ENCODE measurements around the gene GOLGA6D. TPM values are rescaled to one million over a fixed set of nuclear protein-coding genes. Genes with fewer than 3 reads are reported as not detected.
"Not testable (repeated sequence)": the region's sequence is repeated elsewhere in the genome, so short reads cannot be mapped to it uniquely, and the experiment has no call there.

Gene GOLGA6D
- total and polyA plus RNA-seq, 2 donors (not counting 1 experiment from before 2014, with no cell fraction given): not detected

DNA sequence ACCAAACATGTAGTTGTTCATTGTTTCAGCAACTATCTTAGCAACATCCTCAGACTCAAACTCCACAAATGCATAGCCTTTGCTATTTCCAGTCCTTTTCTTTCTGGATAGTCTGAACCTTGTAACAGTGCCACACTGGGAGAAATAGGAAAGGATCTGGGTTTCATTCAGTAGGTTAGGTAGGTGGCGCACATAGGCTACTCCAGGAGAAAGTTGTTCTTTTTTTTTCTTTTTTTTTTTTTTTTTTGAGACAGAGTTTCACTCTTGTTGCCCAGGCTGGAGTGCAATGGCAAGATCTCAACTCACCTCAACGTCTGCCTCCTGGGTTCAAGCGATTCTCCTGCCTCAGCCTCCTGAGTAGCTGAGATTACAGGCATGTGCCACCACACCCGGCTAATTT lies 30.4 kb upstream of the GOLGA6D start:
- 95% methylated on average over 2 of the region's 4 CpGs for WGBS (ENCODE audit: insufficient coverage)
- H3K4me1 ChIP-seq (ENCODE audit: control insufficient read depth in 2 of 2, insufficient read depth in 2 of 2, low read length in 2 of 2); H3K9me3 ChIP-seq (ENCODE audit: control extremely low read depth in 1 of 3, control insufficient read depth in 2 of 3, insufficient read depth in 1 of 3, low read length in 2 of 3); H3K36me3 ChIP-seq (replicated peaks in 1 of 2; ENCODE audit: control extremely low read depth in 1 of 2, control insufficient read depth in 1 of 2, extremely low read depth in 1 of 2, insufficient read depth in 2 of 2, low read length in 1 of 2); H3K9ac ChIP-seq (ENCODE audit: low read length); H4K20me1 ChIP-seq (ENCODE audit: control insufficient read depth, insufficient read depth, low read length, poor library complexity, severe bottlenecking); H3K27me3 ChIP-seq (replicated peaks in 1 of 4; ENCODE audit: control extremely low read depth in 1 of 4, control insufficient read depth in 3 of 4, insufficient read depth in 4 of 4, low read length in 3 of 4); H3K4me2 ChIP-seq (replicated peaks; ENCODE audit: low read depth, low read length, poor library complexity, severe bottlenecking); intact Hi-C loops (cut with micrococcal nuclease); H3K79me2 ChIP-seq (ENCODE audit: control insufficient read depth, insufficient read depth, low read length); H3K9me3 Mint-ChIP-seq (ENCODE audit: insufficient read depth); H3K4me3 ChIP-seq (ENCODE audit: control extremely low read depth in 1 of 5, extremely low read depth in 1 of 5, insufficient read depth in 1 of 5, low read depth in 2 of 5, low read length in 4 of 5); H3K27ac ChIP-seq (ENCODE audit: low read length in 2 of 2); H3K27ac Mint-ChIP-seq; POLR2A ChIA-PET; ATAC-seq (ENCODE audit: low read depth); H3K4me1 Mint-ChIP-seq; DNase-seq; CTCF ChIA-PET; H2AFZ ChIP-seq (ENCODE audit: insufficient read depth, low read depth, low read length, poor library complexity, severe bottlenecking); H3K4me3 Mint-ChIP-seq: not testable (repeated sequence)
- H3K27me3 Mint-ChIP-seq: peaks cover 18% of the 10 kb centered on the region

DNA sequence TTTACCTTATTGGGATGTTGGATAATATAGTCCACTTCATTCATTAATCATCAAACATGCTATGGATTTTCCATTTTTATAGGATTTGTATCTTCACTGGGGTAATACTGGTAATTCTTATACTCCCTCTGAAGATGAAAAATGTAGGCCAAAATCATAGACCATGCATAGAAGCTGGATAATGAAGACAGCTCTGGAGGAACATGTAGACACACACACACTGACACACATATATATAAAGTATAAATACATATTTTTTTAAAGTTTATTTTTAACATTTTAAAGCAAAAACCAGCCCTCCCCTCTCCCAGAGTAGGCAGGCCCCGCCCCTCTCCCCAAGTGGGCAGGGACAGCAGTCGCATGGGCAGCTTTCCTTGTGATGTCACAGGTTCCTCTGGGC lies 24.6 kb upstream of the GOLGA6D start, which contains the start of gene GOLGA6C:
Gene GOLGA6C, plus strand, starts transcription at position 301 of the 400 bp plus-strand sequence. CDS start 265 bp downstream, outside the sequence.
- H3K4me3 Mint-ChIP-seq: not testable (repeated sequence)

DNA sequence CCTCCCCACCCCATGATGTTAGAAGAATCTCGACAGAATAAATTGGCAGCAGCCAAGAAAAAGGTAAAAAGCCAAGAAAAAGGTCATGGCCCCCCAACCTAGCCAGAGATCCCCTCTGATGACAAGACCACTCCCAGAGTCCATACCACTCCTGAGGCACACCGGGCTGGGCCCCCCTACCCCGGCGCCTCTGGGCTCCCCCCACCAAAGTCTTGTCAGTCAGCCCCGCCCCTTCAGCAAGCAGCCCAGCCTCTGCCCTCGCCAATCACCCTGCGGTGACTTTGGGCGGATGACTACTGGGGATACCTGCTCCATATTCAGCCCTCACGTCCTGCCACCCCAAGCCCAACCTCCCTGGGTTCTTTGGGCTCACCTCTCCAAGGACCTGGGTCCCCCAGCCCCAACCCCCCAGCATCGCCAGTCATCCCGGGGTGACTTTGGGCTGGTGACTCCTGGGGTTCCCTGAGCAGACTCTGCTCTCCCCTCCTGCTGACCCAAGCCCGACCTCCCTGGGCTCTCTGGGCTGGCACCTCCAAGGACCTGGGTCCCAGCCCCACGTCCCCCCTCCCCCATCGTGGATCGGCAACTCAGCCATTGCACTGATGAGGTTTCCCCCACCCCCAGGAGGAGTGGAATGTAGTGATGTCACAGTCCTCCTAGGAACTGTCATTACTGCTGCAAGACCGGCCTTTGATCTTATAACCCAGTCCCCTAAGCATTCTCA lies 23.9 kb upstream of the GOLGA6D start:
- H3K9me3 ChIP-seq (ENCODE audit: control extremely low read depth in 1 of 3, control insufficient read depth in 2 of 3, insufficient read depth in 1 of 3, low read length in 2 of 3); H3K27me3 Mint-ChIP-seq; H3K27me3 ChIP-seq (replicated peaks in 1 of 4; ENCODE audit: control extremely low read depth in 1 of 4, control insufficient read depth in 3 of 4, insufficient read depth in 4 of 4, low read length in 3 of 4); H3K9me3 Mint-ChIP-seq (ENCODE audit: insufficient read depth); CTCF ChIA-PET; H4K20me1 ChIP-seq (ENCODE audit: control insufficient read depth, insufficient read depth, low read length, poor library complexity, severe bottlenecking); H2AFZ ChIP-seq (ENCODE audit: insufficient read depth, low read depth, low read length, poor library complexity, severe bottlenecking); H3K36me3 ChIP-seq (replicated peaks in 1 of 2; ENCODE audit: control extremely low read depth in 1 of 2, control insufficient read depth in 1 of 2, extremely low read depth in 1 of 2, insufficient read depth in 2 of 2, low read length in 1 of 2); intact Hi-C loops (cut with micrococcal nuclease); H3K4me2 ChIP-seq (replicated peaks; ENCODE audit: low read depth, low read length, poor library complexity, severe bottlenecking); H3K27ac ChIP-seq (ENCODE audit: low read length in 2 of 2); H3K9ac ChIP-seq (ENCODE audit: low read length); DNase-seq; H3K4me3 ChIP-seq (ENCODE audit: control extremely low read depth in 1 of 5, extremely low read depth in 1 of 5, insufficient read depth in 1 of 5, low read depth in 2 of 5, low read length in 4 of 5); H3K27ac Mint-ChIP-seq; H3K4me3 Mint-ChIP-seq; ATAC-seq (ENCODE audit: low read depth); H3K4me1 ChIP-seq (ENCODE audit: control insufficient read depth in 2 of 2, insufficient read depth in 2 of 2, low read length in 2 of 2); H3K4me1 Mint-ChIP-seq; H3K79me2 ChIP-seq (ENCODE audit: control insufficient read depth, insufficient read depth, low read length); POLR2A ChIA-PET: not testable (repeated sequence)
- WGBS (ENCODE audit: insufficient coverage): no CpG with 5 or more reads among the region's 16 CpGs

More for the DNA sequence above, 24.6 kb upstream of the GOLGA6D start, which contains the start of gene GOLGA6C:
- H3K9me3 Mint-ChIP-seq (ENCODE audit: insufficient read depth); CTCF ChIA-PET; ATAC-seq (ENCODE audit: low read depth); H3K9me3 ChIP-seq (ENCODE audit: control extremely low read depth in 1 of 3, control insufficient read depth in 2 of 3, insufficient read depth in 1 of 3, low read length in 2 of 3); H4K20me1 ChIP-seq (ENCODE audit: control insufficient read depth, insufficient read depth, low read length, poor library complexity, severe bottlenecking); H3K36me3 ChIP-seq (replicated peaks in 1 of 2; ENCODE audit: control extremely low read depth in 1 of 2, control insufficient read depth in 1 of 2, extremely low read depth in 1 of 2, insufficient read depth in 2 of 2, low read length in 1 of 2); H3K27me3 Mint-ChIP-seq; POLR2A ChIA-PET; H3K4me3 ChIP-seq (ENCODE audit: control extremely low read depth in 1 of 5, extremely low read depth in 1 of 5, insufficient read depth in 1 of 5, low read depth in 2 of 5, low read length in 4 of 5); H3K4me1 Mint-ChIP-seq; H2AFZ ChIP-seq (ENCODE audit: insufficient read depth, low read depth, low read length, poor library complexity, severe bottlenecking); DNase-seq; H3K27me3 ChIP-seq (replicated peaks in 1 of 4; ENCODE audit: control extremely low read depth in 1 of 4, control insufficient read depth in 3 of 4, insufficient read depth in 4 of 4, low read length in 3 of 4); H3K9ac ChIP-seq (ENCODE audit: low read length); H3K27ac ChIP-seq (ENCODE audit: low read length in 2 of 2); intact Hi-C loops (cut with micrococcal nuclease); H3K4me1 ChIP-seq (ENCODE audit: control insufficient read depth in 2 of 2, insufficient read depth in 2 of 2, low read length in 2 of 2); H3K4me2 ChIP-seq (replicated peaks; ENCODE audit: low read depth, low read length, poor library complexity, severe bottlenecking); H3K27ac Mint-ChIP-seq; H3K79me2 ChIP-seq (ENCODE audit: control insufficient read depth, insufficient read depth, low read length): not testable (repeated sequence)
- no CpG with 5 or more reads among the region's 2 CpGs for WGBS (ENCODE audit: insufficient coverage)

GRCh38 chr15:75259873-75260272 lies 22.8 kb upstream of the GOLGA6D start:
- ATAC-seq (ENCODE audit: low read depth); H3K4me2 ChIP-seq (replicated peaks; ENCODE audit: low read depth, low read length, poor library complexity, severe bottlenecking); H3K4me1 Mint-ChIP-seq; H3K9me3 ChIP-seq (ENCODE audit: control extremely low read depth in 1 of 3, control insufficient read depth in 2 of 3, insufficient read depth in 1 of 3, low read length in 2 of 3); POLR2A ChIA-PET; H3K4me3 ChIP-seq (ENCODE audit: control extremely low read depth in 1 of 5, extremely low read depth in 1 of 5, insufficient read depth in 1 of 5, low read depth in 2 of 5, low read length in 4 of 5); H3K4me3 Mint-ChIP-seq; DNase-seq; H4K20me1 ChIP-seq (ENCODE audit: control insufficient read depth, insufficient read depth, low read length, poor library complexity, severe bottlenecking); H3K27me3 ChIP-seq (replicated peaks in 1 of 4; ENCODE audit: control extremely low read depth in 1 of 4, control insufficient read depth in 3 of 4, insufficient read depth in 4 of 4, low read length in 3 of 4); H2AFZ ChIP-seq (ENCODE audit: insufficient read depth, low read depth, low read length, poor library complexity, severe bottlenecking); H3K27me3 Mint-ChIP-seq; H3K27ac ChIP-seq (ENCODE audit: low read length in 2 of 2); intact Hi-C loops (cut with micrococcal nuclease); H3K4me1 ChIP-seq (ENCODE audit: control insufficient read depth in 2 of 2, insufficient read depth in 2 of 2, low read length in 2 of 2); H3K79me2 ChIP-seq (ENCODE audit: control insufficient read depth, insufficient read depth, low read length); H3K36me3 ChIP-seq (replicated peaks in 1 of 2; ENCODE audit: control extremely low read depth in 1 of 2, control insufficient read depth in 1 of 2, extremely low read depth in 1 of 2, insufficient read depth in 2 of 2, low read length in 1 of 2); H3K9ac ChIP-seq (ENCODE audit: low read length); CTCF ChIA-PET; H3K9me3 Mint-ChIP-seq (ENCODE audit: insufficient read depth); H3K27ac Mint-ChIP-seq: not testable (repeated sequence)
- no CpG with 5 or more reads among the region's 3 CpGs for WGBS (ENCODE audit: insufficient coverage)
